IMR-90 (cell line): ENCODE results near the gene AMOTL2. TPM values are rescaled to one million over a fixed set of nuclear protein-coding genes. Genes with fewer than 3 reads are reported as not detected.

Experiments
- ATAC-seq: fragments of 200-7000 bp; cut with Tn5 transposase; 2 replicates; pipeline ENCODE4 v1.9.1; 2020; ENCODE audit warnings: low read depth, mild to moderate bottlenecking, moderate library complexity
- BruUV-seq: library from RNA; stranded (reverse); fragments of 400-500 nt; replicated peaks from 2 replicates; lab custom pipeline; 2021; lab: Mats Ljungman, UMichigan
- CTCF ChIA-PET: fragments of 300-600 bp; formaldehyde crosslinking; extraction: SDS; loops from one replicate; lab custom pipeline; 2021; ENCODE audit warnings: antibody characterized with exemption; lab: Yijun Ruan, JAX
- POLR2A ChIA-PET: fragments of 300-600 bp; sonication (Branson Sonifier 250); formaldehyde crosslinking; loops from one replicate; lab custom pipeline; 2022; ENCODE audit warnings: antibody characterized with exemption; ENCODE audit not compliant: unreplicated experiment; lab: Charles Lee
- DNase-seq: peaks from one replicate; pipeline ENCODE4 v3.0.0; 2013
- H2AFZ ChIP-seq: replicated peaks from 2 replicates; pipeline ENCODE3; 2013; ENCODE audit warnings: low read length, mild to moderate bottlenecking; ENCODE audit not compliant: poor library complexity
- H2AK5ac ChIP-seq: 2 replicates; pipeline ENCODE4 v1.6.1; 2013; ENCODE audit warnings: low read depth, low read length, inconsistent platforms
- H2AK9ac ChIP-seq: replicated peaks from 2 replicates; pipeline ENCODE3; 2013; ENCODE audit warnings: mild to moderate bottlenecking, low read depth, low read length, moderate library complexity; ENCODE audit not compliant: poor library complexity
- H2BK120ac ChIP-seq: 2 replicates; pipeline ENCODE4 v1.6.1; 2013; ENCODE audit warnings: low read depth, low read length, inconsistent platforms
- H2BK15ac ChIP-seq: 3 replicates; pipeline ENCODE4 v1.6.1; 2013; ENCODE audit warnings: low read depth, low read length, inconsistent platforms
- H2BK20ac ChIP-seq: 2 replicates; pipeline ENCODE4 v1.6.1; 2013; ENCODE audit warnings: low read depth, mild to moderate bottlenecking, inconsistent platforms, low read length, moderate library complexity
- H2BK5ac ChIP-seq: 2 replicates; pipeline ENCODE4 v1.6.1; 2013; ENCODE audit warnings: mild to moderate bottlenecking, low read depth, low read length, inconsistent platforms; ENCODE audit not compliant: poor library complexity, severe bottlenecking
- H3K14ac ChIP-seq: replicated peaks from 2 replicates; pipeline ENCODE4 v1.6.1; 2013; ENCODE audit warnings: low read depth, low read length, inconsistent platforms
- H3K18ac ChIP-seq: 2 replicates; pipeline ENCODE4 v1.6.1; 2013; ENCODE audit warnings: low read depth, low read length, control low read depth
- H3K23ac ChIP-seq: 2 replicates; pipeline ENCODE4 v1.6.1; 2013; ENCODE audit warnings: low read depth, low read length, inconsistent platforms
- H3K27ac ChIP-seq: 2 replicates; pipeline ENCODE4 v1.5.1; 2013; ENCODE audit warnings: mild to moderate bottlenecking, control low read depth, low read length; ENCODE audit not compliant: insufficient read depth
- H3K27me3 ChIP-seq: 2 replicates; pipeline ENCODE4 v1.6.1; 2013; ENCODE audit warnings: low read length; ENCODE audit not compliant: control insufficient read depth, insufficient read depth
- H3K36me3 ChIP-seq: 2 replicates; pipeline ENCODE4 v1.6.1; 2013; ENCODE audit warnings: low read length, mixed read lengths; ENCODE audit not compliant: control insufficient read depth, insufficient read depth
- H3K4ac ChIP-seq: 2 replicates; pipeline ENCODE4 v1.6.1; 2013; ENCODE audit warnings: low read depth, low read length, inconsistent platforms
- H3K4me1 ChIP-seq: 2 replicates; pipeline ENCODE4 v1.6.1; 2013; ENCODE audit warnings: low read length, mixed read lengths; ENCODE audit not compliant: control insufficient read depth, insufficient read depth
- H3K4me2 ChIP-seq: 2 replicates; pipeline ENCODE4 v1.6.1; 2013; ENCODE audit warnings: low read depth, mild to moderate bottlenecking, control low read depth, low read length, moderate library complexity
- H3K4me3 ChIP-seq: 2 replicates; pipeline ENCODE4 v1.5.1; 2013; ENCODE audit warnings: low read depth, mild to moderate bottlenecking, control low read depth, low read length, moderate library complexity; ENCODE audit not compliant: insufficient read depth
- H3K56ac ChIP-seq: 2 replicates; pipeline ENCODE4 v1.6.1; 2013; ENCODE audit warnings: low read length, inconsistent platforms; ENCODE audit not compliant: insufficient read depth; ENCODE audit errors: extremely low read depth
- H3K79me1 ChIP-seq, 2 experiments: 2 replicates each; pipeline ENCODE4 v1.6.1; 2013; ENCODE audit warnings: low read length in 2 of 2, inconsistent platforms in 1 of 2, low read depth in 1 of 2
- H3K9ac ChIP-seq: 2 replicates; pipeline ENCODE4 v1.6.1; 2013; ENCODE audit warnings: low read depth, low read length, control low read depth
- H3K9me1 ChIP-seq: 2 replicates; pipeline ENCODE4 v1.6.1; 2013; ENCODE audit warnings: low read length, inconsistent platforms; ENCODE audit not compliant: insufficient read depth
- H3K9me3 ChIP-seq: 2 replicates; pipeline ENCODE4 v1.6.1; 2013; ENCODE audit warnings: low read length; ENCODE audit not compliant: control insufficient read depth, insufficient read depth
- H4K20me1 ChIP-seq: 2 replicates; pipeline ENCODE4 v1.6.1; 2013; ENCODE audit warnings: low read length, inconsistent platforms; ENCODE audit not compliant: insufficient read depth
- H4K5ac ChIP-seq: 2 replicates; pipeline ENCODE4 v1.6.1; 2013; ENCODE audit warnings: mild to moderate bottlenecking, low read depth, low read length, control low read depth
- H4K8ac ChIP-seq, 2 experiments: 2 replicates each; pipeline ENCODE4 v1.6.1; 2013; ENCODE audit warnings: low read depth in 2 of 2, low read length in 2 of 2, control low read depth in 1 of 2, inconsistent platforms in 1 of 2
- H4K91ac ChIP-seq: 2 replicates; pipeline ENCODE4 v1.6.1; 2013; ENCODE audit warnings: low read depth, low read length, inconsistent platforms; ENCODE audit not compliant: insufficient read depth
- CEBPB ChIP-seq: IDR thresholded peaks from 2 replicates; pipeline ENCODE4 v1.6.1; 2012; ENCODE audit warnings: low read depth, low read length, improper control_type of control experiment
- CHD1 ChIP-seq: IDR thresholded peaks from 2 replicates; pipeline ENCODE4 v1.6.1; 2012; ENCODE audit warnings: low read depth, low read length, improper control_type of control experiment
- CTCF ChIP-seq: conservative IDR thresholded peaks from 2 replicates; pipeline ENCODE4 v1.5.1; 2012; ENCODE audit warnings: mild to moderate bottlenecking, low read depth, low read length, improper control_type of control experiment
- ELK1 ChIP-seq: fragments of 150-350 bp; IDR thresholded peaks from 2 replicates; pipeline ENCODE4 v1.6.1; 2016; ENCODE audit warnings: low read depth, mild to moderate bottlenecking, low read length, moderate library complexity, borderline replicate concordance
- FOS ChIP-seq: fragments of 150-350 bp; IDR thresholded peaks from 2 replicates; pipeline ENCODE4 v1.6.1; 2016; ENCODE audit warnings: low read depth, low read length
- MAFK ChIP-seq: IDR thresholded peaks from 2 replicates; pipeline ENCODE4 v1.6.1; 2012; ENCODE audit warnings: low read depth, low read length, improper control_type of control experiment
- MAZ ChIP-seq: IDR thresholded peaks from 2 replicates; pipeline ENCODE4 v1.6.1; 2012; ENCODE audit warnings: low read depth, mild to moderate bottlenecking, low read length, improper control_type of control experiment, moderate library complexity, borderline replicate concordance
- MXI1 ChIP-seq: IDR thresholded peaks from 2 replicates; pipeline ENCODE4 v1.6.1; 2012; ENCODE audit warnings: low read depth, mild to moderate bottlenecking, low read length, moderate library complexity, borderline replicate concordance
- POLR2A ChIP-seq: IDR thresholded peaks from 2 replicates; pipeline ENCODE4 v1.6.1; 2012; ENCODE audit warnings: mild to moderate bottlenecking, low read depth, low read length
- RFX5 ChIP-seq: IDR thresholded peaks from 2 replicates; pipeline ENCODE4 v1.8.0; 2012; ENCODE audit warnings: low read depth, mild to moderate bottlenecking, low read length, moderate library complexity
- USF2 ChIP-seq: fragments of 150-350 bp; IDR thresholded peaks from 2 replicates; pipeline ENCODE4 v1.6.1; 2017; ENCODE audit warnings: mild to moderate bottlenecking, antibody characterized with exemption, low read length, low read depth
- WGBS, 2 experiments: methylation state at CpG; one replicate each; pipeline versions ENCODE4 v1.1.5 to v1.1.7; 2013; ENCODE audit warnings: missing lambda C conversion rate in 2 of 2; ENCODE audit not compliant: insufficient read length in 1 of 2; ENCODE audit errors: extremely low coverage in 2 of 2; 5-methylcytosine and 5-hydroxymethylcytosine counted together
- dilution Hi-C: fragments of 300-500 bp; cut with HindIII; formaldehyde crosslinking; loops from one replicate; pipeline ENCODE4 v1.14.3; 2018; ENCODE audit warnings: low sequenced_read_pairs; ENCODE audit not compliant: unreplicated experiment
- in situ Hi-C: fragments of 300-500 bp; cut with MboI; formaldehyde crosslinking; loops from 3 replicates; pipeline ENCODE4 v1.14.3; 2019; ENCODE audit warnings: low sequenced_read_pairs, inconsistent platforms, mixed read lengths
- intact Hi-C: fragments of 100-400 bp; cut with micrococcal nuclease; formaldehyde crosslinking; loops from 2 replicates; pipeline ENCODE4 v1.10.0; 2022
- polyA plus RNA-seq, 3 experiments: library from polyadenylated mRNA; depleted of rRNA; stranded (reverse); fragments of >200 nt; gene quantifications; 2 replicates each; pipeline ENCODE4 v1.2.3, GENCODE V29; 2012; ENCODE audit warnings: low replicate concordance in 1 of 3
- total RNA-seq: library from RNA; depleted of rRNA; stranded (reverse); fragments of >200 nt; gene quantifications from 2 replicates; pipeline ENCODE4 v1.2.3, GENCODE V29; 2012

The AMOTL2 gene
- total and polyA plus RNA-seq, 2 of the 4 experiments (the other 2 are of a cell fraction), result 162 to 176 TPM

- Histone ChIP-seq H3K23ac (no peak overlapping the region; the same call in 1 of the 2 replicates), H4K5ac (no peak overlapping the region), H3K4me3 (no peak overlapping the region), H2AFZ (no peak overlapping the region), H3K9me3 (0 out of 2 replicates have a peak, but pooled peaks cover 2% of the 10 kb centered on the region), H2BK120ac (no peak overlapping the region), H3K4me1 (peaks cover 7% of the 10 kb centered on the region), H3K9ac (no peak overlapping the region), H2BK20ac (no peak overlapping the region), H3K4ac (peak overlapping the region; percentile 17; the same call in 1 of the 2 replicates), H4K8ac (no peak overlapping the region), H2AK5ac (peak overlapping the region; percentile 72; the same call in 1 of the 2 replicates), H3K9me1 (peaks cover 13% of the 10 kb centered on the region; the same call in 1 of the 2 replicates), H2BK15ac (no peak overlapping the region), H4K91ac (no peak overlapping the region), H3K56ac (no peak overlapping the region), H3K27ac (no peak overlapping the region), H3K36me3 (no peaks in the 10 kb centered on the region), H2AK9ac (peak overlapping the region; percentile 13), H2BK5ac (no peak overlapping the region), H3K4me2 (no peak overlapping the region), H3K79me1 (no peaks in the 10 kb centered on the region), H3K27me3 (no peaks in the 10 kb centered on the region), H3K18ac (no peak overlapping the region), H3K14ac (no peak overlapping the region), H4K20me1 (no peaks in the 10 kb centered on the region)
- intact Hi-C loops, result no loop called here
- DNase-seq (no peak), ATAC-seq (no peak)
- no TSS peak for BruUV-seq
- no peak for TF ChIP-seq POLR2A
- no peak for TF ChIP-seq CEBPB
- TF ChIP-seq CTCF, result no peak
- TF ChIP-seq CHD1, result no peak
- TF ChIP-seq MXI1, result no peak
- TF ChIP-seq MAZ, result no peak
- TF ChIP-seq FOS, result no peak
- TF ChIP-seq ELK1, result no peak
- no peak for TF ChIP-seq USF2
- no peak for TF ChIP-seq RFX5
- no peak for TF ChIP-seq MAFK
- in situ Hi-C loops, result no loop called here
- ChIA-PET POLR2A (no interaction called here), CTCF (no interaction called here)
- dilution Hi-C loops, result no loop called here
- WGBS, 2 experiments, result no CpG with 5 or more reads among the region's 5 CpGs
Observed at GRCh38 chr3:134419214-134419959, 45.1 kb upstream of the AMOTL2 start.
